MM.1S (cell line): Measurements from ENCODE around the gene DALRD3.

ENCODE experiments used
- EZH2 ChIP-seq: fragments of 300-600 bp; sonication (generic); optimal IDR thresholded peaks from 2 replicates; pipeline ENCODE3; 2017; ENCODE audit warnings: low read depth, mild to moderate bottlenecking, antibody characterized with exemption, low read length, mixed read lengths
- TF ChIP-seq, protein P1 (sequence below): fragments of 300-600 bp; sonication (generic); IDR thresholded peaks from 2 replicates; pipeline ENCODE4 v1.5.1; 2016; ENCODE audit warnings: antibody characterized with exemption, low read length, mixed read lengths

DNA sequence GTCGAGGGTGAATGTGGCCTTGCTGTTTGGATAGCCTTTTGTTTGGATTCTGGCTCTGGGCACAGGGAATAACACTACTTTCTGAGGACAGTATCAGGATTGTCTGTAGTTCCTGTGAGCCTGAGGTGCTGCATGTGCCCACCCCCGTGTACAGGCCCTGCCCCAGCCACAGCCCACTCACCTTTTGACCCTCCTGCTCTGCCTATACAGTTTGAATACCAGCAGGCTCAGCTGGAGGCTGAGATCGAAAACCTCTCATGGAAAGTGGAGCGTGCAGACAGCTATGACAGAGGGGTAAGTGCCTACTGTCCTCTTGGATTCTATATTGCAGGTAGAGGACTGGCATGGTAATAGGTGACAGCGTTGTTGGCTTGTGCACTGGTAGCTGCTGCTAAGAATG lies 35.7 kb downstream of the DALRD3 start:
- TF ChIP-seq, protein P1, sequence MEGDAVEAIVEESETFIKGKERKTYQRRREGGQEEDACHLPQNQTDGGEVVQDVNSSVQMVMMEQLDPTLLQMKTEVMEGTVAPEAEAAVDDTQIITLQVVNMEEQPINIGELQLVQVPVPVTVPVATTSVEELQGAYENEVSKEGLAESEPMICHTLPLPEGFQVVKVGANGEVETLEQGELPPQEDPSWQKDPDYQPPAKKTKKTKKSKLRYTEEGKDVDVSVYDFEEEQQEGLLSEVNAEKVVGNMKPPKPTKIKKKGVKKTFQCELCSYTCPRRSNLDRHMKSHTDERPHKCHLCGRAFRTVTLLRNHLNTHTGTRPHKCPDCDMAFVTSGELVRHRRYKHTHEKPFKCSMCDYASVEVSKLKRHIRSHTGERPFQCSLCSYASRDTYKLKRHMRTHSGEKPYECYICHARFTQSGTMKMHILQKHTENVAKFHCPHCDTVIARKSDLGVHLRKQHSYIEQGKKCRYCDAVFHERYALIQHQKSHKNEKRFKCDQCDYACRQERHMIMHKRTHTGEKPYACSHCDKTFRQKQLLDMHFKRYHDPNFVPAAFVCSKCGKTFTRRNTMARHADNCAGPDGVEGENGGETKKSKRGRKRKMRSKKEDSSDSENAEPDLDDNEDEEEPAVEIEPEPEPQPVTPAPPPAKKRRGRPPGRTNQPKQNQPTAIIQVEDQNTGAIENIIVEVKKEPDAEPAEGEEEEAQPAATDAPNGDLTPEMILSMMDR: no peak
- no peak for TF ChIP-seq EZH2
